ENCODE results near the gene TMEM198. TPM values are rescaled to one million over a fixed set of nuclear protein-coding genes. Genes with fewer than 3 reads are reported as not detected.

Gene TMEM198
- total RNA-seq, 1 donor from 2014 or later: 15.7 TPM

DNA sequence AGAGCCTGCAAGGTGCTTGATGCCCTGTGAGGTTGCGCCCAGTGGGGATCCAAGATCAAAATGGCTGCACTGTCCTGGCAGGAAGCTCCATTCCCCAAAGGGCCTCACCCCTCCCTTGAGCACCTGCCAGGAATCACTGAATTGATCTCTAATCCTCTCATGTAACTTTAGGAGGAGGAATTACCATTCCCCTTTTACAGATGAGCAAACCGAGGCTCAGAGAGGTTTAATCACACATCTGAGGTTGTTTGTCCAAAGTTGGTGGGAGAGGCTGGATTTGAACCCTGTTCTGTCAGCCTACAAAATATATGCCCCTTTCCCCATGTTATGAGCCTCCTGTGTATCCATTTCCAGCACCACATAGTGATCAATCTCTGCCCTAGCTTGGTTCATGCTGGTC, 19.0 kb upstream of the TMEM198 start:
- H3K9me3 Mint-ChIP-seq: no peaks in the 10 kb centered on the region
- H3K4me1 Mint-ChIP-seq: peaks cover 54% of the 10 kb centered on the region
- DNase-seq (ENCODE audit: low read depth, low spot score): no peak
- H3K4me3 Mint-ChIP-seq: no peak overlapping the region
- TF ChIP-seq, protein P1, sequence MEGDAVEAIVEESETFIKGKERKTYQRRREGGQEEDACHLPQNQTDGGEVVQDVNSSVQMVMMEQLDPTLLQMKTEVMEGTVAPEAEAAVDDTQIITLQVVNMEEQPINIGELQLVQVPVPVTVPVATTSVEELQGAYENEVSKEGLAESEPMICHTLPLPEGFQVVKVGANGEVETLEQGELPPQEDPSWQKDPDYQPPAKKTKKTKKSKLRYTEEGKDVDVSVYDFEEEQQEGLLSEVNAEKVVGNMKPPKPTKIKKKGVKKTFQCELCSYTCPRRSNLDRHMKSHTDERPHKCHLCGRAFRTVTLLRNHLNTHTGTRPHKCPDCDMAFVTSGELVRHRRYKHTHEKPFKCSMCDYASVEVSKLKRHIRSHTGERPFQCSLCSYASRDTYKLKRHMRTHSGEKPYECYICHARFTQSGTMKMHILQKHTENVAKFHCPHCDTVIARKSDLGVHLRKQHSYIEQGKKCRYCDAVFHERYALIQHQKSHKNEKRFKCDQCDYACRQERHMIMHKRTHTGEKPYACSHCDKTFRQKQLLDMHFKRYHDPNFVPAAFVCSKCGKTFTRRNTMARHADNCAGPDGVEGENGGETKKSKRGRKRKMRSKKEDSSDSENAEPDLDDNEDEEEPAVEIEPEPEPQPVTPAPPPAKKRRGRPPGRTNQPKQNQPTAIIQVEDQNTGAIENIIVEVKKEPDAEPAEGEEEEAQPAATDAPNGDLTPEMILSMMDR (conservative IDR thresholded peaks at IDR 0.05): no peak
- peaks cover 58% of the 10 kb centered on the region for H3K27me3 Mint-ChIP-seq (ENCODE audit: low read depth)
- H3K36me3 Mint-ChIP-seq (ENCODE audit: low read depth): no peaks in the 10 kb centered on the region
- H3K27ac Mint-ChIP-seq (ENCODE audit: unreplicated experiment): no peak overlapping the region

DNA sequence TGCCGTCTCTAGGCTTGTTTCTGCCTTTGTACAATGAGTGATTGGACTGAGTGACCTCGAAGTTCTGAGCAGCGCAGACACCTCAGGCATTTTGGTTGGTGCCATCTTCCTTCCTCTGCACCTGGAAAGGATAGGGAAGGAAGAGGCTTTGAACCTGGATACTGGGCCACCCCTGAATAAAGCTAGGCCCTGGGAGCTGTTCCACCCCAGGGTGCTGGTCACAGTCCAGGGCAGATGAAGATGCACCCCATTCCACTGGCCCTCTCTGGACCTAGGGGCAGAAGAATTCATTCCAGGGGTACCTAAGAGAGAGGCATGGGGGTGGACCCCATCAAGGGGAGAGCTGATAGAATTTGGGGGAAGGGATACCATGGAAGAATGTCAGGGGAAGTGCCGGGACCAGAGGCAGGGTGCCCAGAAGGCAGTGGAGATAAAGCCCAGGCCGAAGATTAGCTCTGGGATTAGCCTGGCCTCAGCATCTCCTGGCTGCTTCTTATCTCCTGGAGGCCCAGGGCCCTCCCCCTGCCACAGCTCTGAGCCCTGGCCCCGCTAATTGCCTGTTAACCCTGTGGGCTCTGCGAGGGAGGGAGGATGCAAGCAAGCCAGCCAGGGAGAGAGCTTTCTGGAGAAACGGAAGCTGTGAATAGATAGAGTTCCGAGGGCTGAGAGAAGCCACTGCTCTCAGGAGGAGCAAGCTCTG, 18.1 kb upstream of the TMEM198 start:
- Mint-ChIP-seq H3K27ac (ENCODE audit: unreplicated experiment) (peak overlapping the region; percentile 88), H3K4me3 (peak overlapping the region; percentile 66), H3K27me3 (ENCODE audit: low read depth) (peaks cover 61% of the 10 kb centered on the region), H3K4me1 (peaks cover 61% of the 10 kb centered on the region), H3K36me3 (ENCODE audit: low read depth) (no peaks in the 10 kb centered on the region), H3K9me3 (no peaks in the 10 kb centered on the region)
- TF ChIP-seq, protein P1 (conservative IDR thresholded peaks at IDR 0.05): no peak
- DNase-seq (ENCODE audit: low read depth, low spot score): no peak

DNA sequence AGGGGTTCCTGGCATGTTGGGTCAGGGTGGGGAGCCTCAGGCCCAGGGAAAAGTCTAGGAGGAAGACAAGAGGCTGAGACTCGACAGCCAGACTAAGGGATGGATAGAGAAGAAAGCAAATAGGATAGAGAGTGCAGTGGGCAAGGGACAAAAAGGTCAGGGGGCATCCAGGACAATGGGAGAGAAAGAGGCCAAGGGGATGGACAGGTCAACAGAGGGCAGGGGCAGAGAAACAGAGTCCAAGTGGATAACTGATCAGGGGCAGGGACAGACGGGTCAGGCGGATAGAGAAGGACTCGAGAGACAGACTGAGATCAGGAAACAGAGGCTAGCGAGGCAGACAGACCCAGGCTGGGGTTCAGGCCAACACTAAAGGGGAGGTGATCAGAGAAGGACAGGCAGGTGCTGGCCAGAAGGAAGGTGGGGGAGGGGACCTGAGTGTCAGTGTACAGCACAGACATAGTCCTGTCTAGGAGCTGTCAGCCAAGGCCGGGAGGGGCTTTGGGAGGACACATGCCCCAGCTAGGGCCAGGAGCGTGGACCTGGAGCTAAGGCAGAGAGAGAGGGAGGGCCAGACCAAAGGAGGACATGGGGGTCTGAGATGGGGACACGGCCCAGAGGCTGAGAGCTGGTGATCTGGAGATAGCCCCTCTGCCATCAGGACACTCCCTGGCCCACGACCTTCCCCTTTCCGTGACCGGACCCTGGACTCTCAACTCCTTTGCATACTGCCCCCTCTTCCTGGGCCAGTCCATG, 17.3 kb upstream of the TMEM198 start:
- H3K4me1 Mint-ChIP-seq: peaks cover 56% of the 10 kb centered on the region
- DNase-seq (ENCODE audit: low read depth, low spot score): no peak
- H3K36me3 Mint-ChIP-seq (ENCODE audit: low read depth): no peaks in the 10 kb centered on the region
- peak overlapping the region; percentile 88 for H3K27ac Mint-ChIP-seq (ENCODE audit: unreplicated experiment)
- H3K4me3 Mint-ChIP-seq: peak overlapping the region; percentile 66
- peaks cover 60% of the 10 kb centered on the region for H3K27me3 Mint-ChIP-seq (ENCODE audit: low read depth)
- TF ChIP-seq, protein P1 (conservative IDR thresholded peaks at IDR 0.05): no peak
- no peaks in the 10 kb centered on the region for H3K9me3 Mint-ChIP-seq

DNA sequence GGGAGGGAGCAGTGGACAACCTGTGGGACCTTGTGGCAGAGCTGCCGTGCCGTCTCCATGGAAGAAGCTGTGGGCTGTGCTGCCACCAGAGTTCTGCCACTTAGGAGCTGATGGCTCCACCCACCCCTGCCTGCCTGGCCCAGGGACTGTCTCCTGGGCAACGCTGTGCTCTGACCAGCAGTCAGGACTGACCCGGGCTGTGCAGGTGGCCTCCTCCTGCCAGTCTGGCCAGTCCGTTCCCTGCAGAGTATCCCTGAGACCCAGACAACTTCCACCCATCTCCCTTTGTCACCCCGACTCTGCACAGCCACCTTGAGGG, 16.8 kb upstream of the TMEM198 start:
- Mint-ChIP-seq H3K36me3 (ENCODE audit: low read depth) (no peaks in the 10 kb centered on the region), H3K27me3 (ENCODE audit: low read depth) (peaks cover 55% of the 10 kb centered on the region), H3K27ac (ENCODE audit: unreplicated experiment) (no peak overlapping the region), H3K4me3 (no peak overlapping the region), H3K4me1 (peaks cover 50% of the 10 kb centered on the region), H3K9me3 (no peaks in the 10 kb centered on the region)
- TF ChIP-seq, protein P1 (conservative IDR thresholded peaks at IDR 0.05): no peak
- no peak for DNase-seq (ENCODE audit: low read depth, low spot score)

DNA sequence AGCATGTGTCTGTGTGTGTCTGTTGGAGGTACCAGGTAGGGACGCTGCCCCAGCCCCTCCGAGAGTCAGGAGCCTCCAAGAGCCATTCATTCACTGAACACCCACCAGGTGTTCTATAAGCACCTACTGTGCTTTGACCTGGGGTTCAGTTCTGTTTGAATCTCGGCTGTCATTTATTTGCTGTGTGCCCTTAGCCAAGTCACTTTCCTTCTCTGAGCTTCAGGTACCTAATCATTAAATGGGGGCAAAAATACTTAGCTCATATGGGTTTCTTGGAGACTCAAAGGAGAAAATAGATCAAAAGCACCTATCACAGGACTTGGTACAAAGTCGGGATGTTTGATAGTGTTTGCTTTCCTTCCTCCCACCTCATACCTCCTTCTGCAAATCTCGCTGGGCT, 16.4 kb upstream of the TMEM198 start:
- TF ChIP-seq, protein P1 (conservative IDR thresholded peaks at IDR 0.05): no peak
- H3K36me3 Mint-ChIP-seq (ENCODE audit: low read depth): no peaks in the 10 kb centered on the region
- no peak overlapping the region for H3K4me3 Mint-ChIP-seq
- no peak overlapping the region for H3K27ac Mint-ChIP-seq (ENCODE audit: unreplicated experiment)
- peaks cover 55% of the 10 kb centered on the region for H3K27me3 Mint-ChIP-seq (ENCODE audit: low read depth)
- DNase-seq (ENCODE audit: low read depth, low spot score): no peak
- no peaks in the 10 kb centered on the region for H3K9me3 Mint-ChIP-seq
- H3K4me1 Mint-ChIP-seq: peaks cover 49% of the 10 kb centered on the region
